Vagina (tissue), 2 donors: ENCODE results near the gene DISP3.

ENCODE experiments used
- POLR2A ChIP-seq, 2 donors: fragments of 450-650 bp; IDR thresholded peaks; one replicate each; pipeline ENCODE4 v1.6.1; 2017; ENCODE audit warnings: antibody characterized with exemption in 2 of 2, mild to moderate bottlenecking in 2 of 2, moderate library complexity in 2 of 2
- POLR2AphosphoS5 ChIP-seq, 2 donors: sonication (generic); formaldehyde crosslinking; IDR thresholded peaks; one replicate each; pipeline ENCODE4 v1.9.0; 2017; ENCODE audit warnings: antibody characterized with exemption in 2 of 2, mild to moderate bottlenecking in 2 of 2, low read depth in 1 of 2; ENCODE audit not compliant: insufficient read depth in 1 of 2
- TF ChIP-seq, protein P1 (sequence below), 3 experiments: fragments of 450-650 bp in 2 of 3; fragments of 200-600 bp in 1 of 3; sonication (generic) in 1 of 3; IDR thresholded peaks; one replicate each; pipeline ENCODE4 v1.5.1; 2017 to 2019; ENCODE audit warnings: antibody characterized with exemption in 3 of 3, mild to moderate bottlenecking in 2 of 3, moderate library complexity in 2 of 3

- TF ChIP-seq POLR2AphosphoS5 (IDR thresholded peaks at IDR 0.05; ENCODE audit: insufficient read depth in 1 of 2, low read depth in 1 of 2) (no peak), POLR2A (IDR thresholded peaks at IDR 0.05) (no peak)
- TF ChIP-seq, protein P1, sequence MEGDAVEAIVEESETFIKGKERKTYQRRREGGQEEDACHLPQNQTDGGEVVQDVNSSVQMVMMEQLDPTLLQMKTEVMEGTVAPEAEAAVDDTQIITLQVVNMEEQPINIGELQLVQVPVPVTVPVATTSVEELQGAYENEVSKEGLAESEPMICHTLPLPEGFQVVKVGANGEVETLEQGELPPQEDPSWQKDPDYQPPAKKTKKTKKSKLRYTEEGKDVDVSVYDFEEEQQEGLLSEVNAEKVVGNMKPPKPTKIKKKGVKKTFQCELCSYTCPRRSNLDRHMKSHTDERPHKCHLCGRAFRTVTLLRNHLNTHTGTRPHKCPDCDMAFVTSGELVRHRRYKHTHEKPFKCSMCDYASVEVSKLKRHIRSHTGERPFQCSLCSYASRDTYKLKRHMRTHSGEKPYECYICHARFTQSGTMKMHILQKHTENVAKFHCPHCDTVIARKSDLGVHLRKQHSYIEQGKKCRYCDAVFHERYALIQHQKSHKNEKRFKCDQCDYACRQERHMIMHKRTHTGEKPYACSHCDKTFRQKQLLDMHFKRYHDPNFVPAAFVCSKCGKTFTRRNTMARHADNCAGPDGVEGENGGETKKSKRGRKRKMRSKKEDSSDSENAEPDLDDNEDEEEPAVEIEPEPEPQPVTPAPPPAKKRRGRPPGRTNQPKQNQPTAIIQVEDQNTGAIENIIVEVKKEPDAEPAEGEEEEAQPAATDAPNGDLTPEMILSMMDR (IDR thresholded peaks at IDR 0.05) = no peak
Observed at GRCh38 chr1:11526071-11526895, 47.3 kb downstream of the DISP3 start.
